Spleen (tissue), 7 donors: ENCODE measurements around the gene TMEM106C.

ENCODE experiments used
- POLR2AphosphoS5 ChIP-seq, 3 donors: sonication (generic); formaldehyde crosslinking; IDR thresholded peaks; one replicate each; pipeline ENCODE4 v1.5.1; 2017; ENCODE audit warnings: antibody characterized with exemption in 3 of 3
- TF ChIP-seq, protein P1 (sequence below), 11 experiments: fragments of 200-600 bp in 7 of 11; fragments of 450-650 bp in 4 of 11; sonication (generic) in 4 of 11; IDR thresholded peaks in 8 of 11; conservative IDR thresholded peaks in 3 of 11; 1 replicate in 7 of 11; 2 replicates in 4 of 11; pipeline versions ENCODE4 v1.4.0 to v1.8.0; 2016 to 2021; ENCODE audit warnings: antibody characterized with exemption in 11 of 11, inconsistent platforms in 4 of 11, mild to moderate bottlenecking in 1 of 11
- donor health status: DM: no; HTN: no; CAD: no; lungs with moderate emphysema.
- donor health status: DM: no; HTN: no; CAD: no.
- donor health status: DM: no; HTN: no; CAD: no.

DNA sequence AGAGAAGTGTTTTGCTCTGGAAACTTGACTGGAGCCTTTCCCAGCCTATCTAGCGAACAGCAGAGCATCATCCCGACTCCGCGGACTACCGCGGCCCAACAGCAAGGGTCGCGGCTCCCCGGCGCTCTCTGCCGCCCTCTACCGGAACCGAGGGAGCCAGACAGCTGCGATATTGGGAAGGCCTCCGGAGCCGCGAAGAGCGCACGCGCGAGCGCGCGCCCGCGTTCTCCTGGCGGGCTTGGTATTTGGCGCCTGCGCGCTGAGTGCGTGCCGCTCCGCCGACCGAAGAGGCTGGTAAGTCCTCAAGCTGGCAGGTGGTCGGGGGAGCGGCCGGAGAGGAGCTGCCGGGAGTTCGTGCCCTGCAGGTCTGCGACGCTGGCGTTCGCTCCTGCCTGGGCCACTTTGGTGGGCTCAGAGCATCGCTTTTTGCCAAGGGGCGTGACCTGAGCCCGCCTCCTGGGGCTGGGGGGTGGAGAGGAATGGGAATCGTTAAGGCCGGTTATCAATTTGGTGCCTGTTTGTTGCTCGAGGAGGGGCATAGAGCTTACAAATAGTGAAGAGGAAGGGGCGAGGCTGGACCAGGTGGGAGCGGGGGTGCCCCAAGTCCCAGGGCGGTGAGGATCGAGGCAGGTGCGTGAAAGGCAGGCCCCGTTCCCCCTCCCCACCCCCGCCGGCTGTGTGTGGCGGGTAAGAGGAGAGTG is at the start of gene TMEM106C:
- TF ChIP-seq POLR2AphosphoS5 (IDR thresholded peaks at IDR 0.05) = peak; percentile 89 to 93 (median 92)
- TF ChIP-seq, protein P1, sequence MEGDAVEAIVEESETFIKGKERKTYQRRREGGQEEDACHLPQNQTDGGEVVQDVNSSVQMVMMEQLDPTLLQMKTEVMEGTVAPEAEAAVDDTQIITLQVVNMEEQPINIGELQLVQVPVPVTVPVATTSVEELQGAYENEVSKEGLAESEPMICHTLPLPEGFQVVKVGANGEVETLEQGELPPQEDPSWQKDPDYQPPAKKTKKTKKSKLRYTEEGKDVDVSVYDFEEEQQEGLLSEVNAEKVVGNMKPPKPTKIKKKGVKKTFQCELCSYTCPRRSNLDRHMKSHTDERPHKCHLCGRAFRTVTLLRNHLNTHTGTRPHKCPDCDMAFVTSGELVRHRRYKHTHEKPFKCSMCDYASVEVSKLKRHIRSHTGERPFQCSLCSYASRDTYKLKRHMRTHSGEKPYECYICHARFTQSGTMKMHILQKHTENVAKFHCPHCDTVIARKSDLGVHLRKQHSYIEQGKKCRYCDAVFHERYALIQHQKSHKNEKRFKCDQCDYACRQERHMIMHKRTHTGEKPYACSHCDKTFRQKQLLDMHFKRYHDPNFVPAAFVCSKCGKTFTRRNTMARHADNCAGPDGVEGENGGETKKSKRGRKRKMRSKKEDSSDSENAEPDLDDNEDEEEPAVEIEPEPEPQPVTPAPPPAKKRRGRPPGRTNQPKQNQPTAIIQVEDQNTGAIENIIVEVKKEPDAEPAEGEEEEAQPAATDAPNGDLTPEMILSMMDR (IDR thresholded peaks at IDR 0.05 in 8 of 11, conservative IDR thresholded peaks at IDR 0.05 in 3 of 11) = peak; percentile 85 to 99 (median 98)
